Activated T-cell treated with anti-CD3 and anti-CD28 coated beads for 4 hours (primary cell): ENCODE results near the gene AKAP13.
"Not testable (repeated sequence)": the region's sequence is repeated elsewhere in the genome, so short reads cannot be mapped to it uniquely, and the experiment has no call there.

Source experiments
- DNase-seq: peaks from one replicate; pipeline ENCODE4 v3.0.0-alpha.2; 2020

The AKAP13 gene

DNA sequence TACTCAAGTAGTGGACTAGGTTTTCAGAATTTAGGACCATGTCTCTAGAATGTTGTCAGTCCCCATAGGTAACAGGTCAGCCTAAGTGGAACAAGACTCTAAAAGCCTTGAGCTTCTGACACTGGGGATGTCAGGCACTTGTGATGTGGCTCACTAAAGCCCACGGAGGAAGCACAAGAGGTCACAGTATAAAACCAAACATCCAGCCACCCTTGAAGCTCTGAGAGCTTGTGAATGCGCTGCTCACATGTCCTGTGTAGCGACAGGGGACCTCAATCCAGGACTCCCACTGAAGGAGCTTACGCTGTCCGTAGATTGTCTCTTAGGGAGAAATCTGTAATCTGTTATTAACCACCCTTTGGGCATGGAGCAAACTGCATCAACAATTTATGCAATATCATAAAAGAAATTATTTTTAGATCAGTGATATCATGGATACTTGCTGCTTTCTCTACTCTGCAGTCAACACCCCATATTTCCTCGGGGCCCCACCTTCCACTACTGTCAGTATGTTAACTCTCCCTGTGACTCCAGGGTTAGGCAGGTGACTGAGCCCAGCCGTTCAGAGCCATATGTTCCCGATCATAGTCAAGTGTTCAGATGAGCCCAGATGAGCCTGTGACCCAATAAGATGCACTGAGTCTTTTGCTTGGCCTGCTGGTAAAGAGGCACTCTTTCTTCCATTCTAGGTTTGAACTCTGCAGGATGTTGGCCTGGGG lies 32.2 kb upstream of the AKAP13 start:
- not testable (repeated sequence) for DNase-seq

DNA sequence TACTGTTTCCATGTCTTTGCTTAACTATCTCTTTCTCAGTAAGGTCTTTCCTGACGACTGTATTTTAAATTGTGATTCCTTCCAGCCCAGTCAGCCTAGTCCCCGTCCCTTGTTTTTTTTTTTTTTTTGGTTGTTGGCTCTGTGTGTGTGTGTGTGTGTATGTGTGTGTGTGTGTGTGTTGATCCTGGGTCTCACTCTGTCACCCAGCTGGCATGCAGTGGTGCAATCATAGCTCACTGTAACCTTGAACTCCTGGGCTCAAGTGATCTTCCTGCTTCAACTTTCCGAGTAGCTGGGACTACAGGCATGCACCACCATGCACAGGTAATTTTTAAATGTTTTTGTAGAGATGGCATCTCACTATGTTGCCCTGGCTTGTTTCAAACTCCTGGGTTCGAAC lies 31.3 kb upstream of the AKAP13 start:
- not testable (repeated sequence) for DNase-seq

GRCh38 chr15:85350395-85350794 lies 30.0 kb upstream of the AKAP13 start:
- DNase-seq = no peak

- not testable (repeated sequence) for DNase-seq
Measured at GRCh38 chr15:85351501-85351900, 28.9 kb upstream of the AKAP13 start.

DNA sequence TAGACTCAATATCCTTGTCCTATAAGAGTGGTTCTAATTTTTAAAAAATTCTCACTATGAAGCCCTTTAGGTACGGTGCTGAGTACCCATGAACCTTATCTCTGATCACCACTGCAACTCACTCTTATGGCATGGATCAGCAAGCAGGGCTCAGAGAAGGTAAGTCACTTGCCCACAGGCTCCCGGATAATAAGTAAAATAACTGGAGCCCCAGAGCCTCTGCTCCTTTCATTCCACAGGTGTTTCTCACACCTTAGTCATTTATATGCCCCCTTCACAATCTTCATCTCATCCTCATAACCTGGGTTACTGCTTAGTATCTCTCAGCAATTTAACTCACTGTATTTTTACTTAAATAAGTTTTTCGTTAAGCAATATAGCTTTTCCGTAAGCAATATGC lies 28.4 kb upstream of the AKAP13 start:
- DNase-seq = no peak

DNA sequence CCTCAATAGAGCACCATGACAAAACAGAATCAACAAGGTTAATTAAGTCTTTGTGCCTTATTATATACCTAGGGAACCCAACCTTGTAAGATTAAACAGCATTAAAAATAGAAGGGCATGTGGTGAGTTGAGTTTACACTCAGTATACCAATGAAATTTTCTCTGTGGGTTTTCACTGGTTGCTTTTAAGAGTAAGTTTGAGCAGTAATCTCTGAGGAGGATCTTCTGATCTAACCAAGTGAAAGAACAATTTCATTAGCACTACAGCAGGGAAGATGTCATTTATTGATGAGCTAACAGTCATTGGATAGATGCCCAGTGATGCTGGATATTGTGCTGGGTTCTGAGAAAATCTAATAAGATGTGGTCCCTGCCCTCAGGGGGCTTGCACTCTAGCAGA lies 26.9 kb upstream of the AKAP13 start:
- DNase-seq = no peak

DNA sequence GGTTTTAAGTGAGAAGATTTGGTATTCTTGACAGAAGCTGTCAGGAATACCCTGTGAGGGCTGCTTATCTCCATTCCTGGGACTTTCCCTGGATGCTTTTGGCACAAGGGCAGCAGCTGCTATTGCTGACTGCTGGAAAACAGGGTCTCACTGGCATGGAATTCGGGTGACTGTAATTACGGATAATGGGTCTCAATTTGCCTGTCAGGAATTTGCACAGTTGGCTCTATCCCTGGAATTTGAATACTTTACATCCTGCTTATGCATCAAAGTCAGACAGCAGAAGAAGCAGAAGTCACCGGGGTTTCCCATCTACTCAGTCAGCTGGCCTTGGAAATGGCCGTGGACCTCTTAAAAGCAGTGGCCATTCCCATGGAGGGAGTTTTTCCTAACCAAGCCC lies 25.9 kb upstream of the AKAP13 start:
- no peak for DNase-seq

GRCh38 chr15:85354948-85355347 lies 25.5 kb upstream of the AKAP13 start:
- no peak for DNase-seq

DNA sequence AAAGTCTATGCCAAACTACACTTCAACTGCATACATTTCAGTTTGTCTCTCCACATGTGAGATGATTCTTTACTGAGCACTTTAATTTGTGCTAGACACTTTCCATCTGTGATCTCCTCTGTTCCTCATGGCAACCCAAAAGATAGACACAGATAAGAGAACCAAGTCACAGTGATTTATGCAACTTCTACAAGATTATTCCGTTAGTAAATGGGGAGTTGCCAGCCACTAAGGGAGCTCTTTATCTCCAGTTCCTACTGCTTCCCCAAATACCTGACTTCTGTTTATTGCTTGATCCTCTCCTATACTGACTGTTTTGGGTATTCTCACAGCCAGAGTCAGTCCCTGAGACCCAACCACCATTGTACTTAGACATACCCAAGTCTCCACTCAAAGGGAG lies 24.1 kb upstream of the AKAP13 start:
- DNase-seq = no peak

DNA sequence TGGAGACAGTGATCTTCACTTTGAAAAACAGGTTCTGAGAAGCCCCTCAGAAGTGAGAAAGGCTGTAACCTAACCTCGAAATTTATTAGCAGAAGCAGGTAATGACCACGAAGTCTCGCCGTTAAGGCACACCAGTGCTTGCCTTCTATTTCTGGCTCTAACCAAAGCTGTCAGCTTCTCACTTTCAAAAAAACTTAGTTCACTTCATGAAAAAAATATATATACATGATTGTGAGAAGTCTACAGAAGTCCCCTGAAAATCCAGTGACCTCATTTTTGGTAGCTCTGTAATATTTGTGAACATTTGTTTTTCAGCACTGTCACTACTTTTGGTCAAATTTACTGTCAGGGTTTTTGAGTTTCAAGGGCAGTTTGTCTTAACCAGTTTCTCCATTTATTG lies 19.1 kb upstream of the AKAP13 start:
- DNase-seq = no peak

DNA sequence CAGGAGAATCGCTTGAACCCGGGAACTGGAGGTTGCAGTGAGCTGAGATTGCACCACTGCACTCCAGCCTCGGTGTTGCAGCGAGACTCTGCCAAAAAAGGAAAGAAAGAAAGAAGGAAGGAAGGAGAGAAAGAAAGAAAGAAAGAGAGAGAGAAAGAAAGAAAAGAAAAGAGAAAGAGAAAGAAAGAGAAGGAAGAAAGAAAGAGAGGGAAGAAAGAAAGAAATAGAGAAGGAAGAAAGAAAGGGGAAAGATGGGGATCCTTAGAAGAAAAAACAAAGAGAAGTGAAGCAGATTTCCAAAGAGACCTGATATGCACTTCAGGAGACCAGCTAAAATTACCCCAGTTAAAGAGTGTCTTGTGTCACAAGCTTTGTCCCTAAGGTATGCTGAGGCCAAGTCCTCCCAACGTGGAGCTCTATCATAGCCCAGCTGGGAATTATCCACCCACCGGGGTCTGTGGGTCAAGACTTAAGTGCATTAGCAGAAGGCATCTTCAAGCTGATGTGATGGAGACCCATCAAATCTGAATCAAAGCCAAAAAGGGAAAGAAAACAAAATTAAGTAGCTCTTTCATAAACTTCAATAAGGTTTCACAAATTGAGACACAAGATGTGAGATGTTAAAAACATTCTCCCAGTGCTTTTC lies 17.8 kb upstream of the AKAP13 start:
- no peak for DNase-seq

- no peak for DNase-seq
Measured at GRCh38 chr15:85365980-85366379, 14.4 kb upstream of the AKAP13 start.

GRCh38 chr15:85367741-85368140 lies 12.7 kb upstream of the AKAP13 start:
- no peak for DNase-seq

DNA sequence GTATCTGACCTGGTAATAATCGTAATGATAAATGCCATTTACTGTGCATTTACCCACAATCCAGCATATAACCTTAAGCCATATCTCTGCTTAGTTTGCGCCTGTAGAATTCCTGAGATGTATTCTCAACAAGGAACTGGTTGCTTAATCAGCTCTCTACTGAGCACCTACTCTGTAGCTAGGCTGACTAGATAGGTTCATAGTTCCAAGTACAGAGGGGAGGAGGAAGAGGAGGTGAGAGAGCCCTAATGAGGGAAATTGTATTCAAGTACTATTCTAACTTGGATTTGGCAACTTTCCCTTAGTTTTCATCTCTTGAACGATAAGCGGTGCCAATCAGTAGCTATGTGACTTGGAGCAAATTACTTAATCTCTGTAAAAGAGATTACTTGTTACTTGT lies 5.6 kb upstream of the AKAP13 start:
- no peak for DNase-seq

DNA sequence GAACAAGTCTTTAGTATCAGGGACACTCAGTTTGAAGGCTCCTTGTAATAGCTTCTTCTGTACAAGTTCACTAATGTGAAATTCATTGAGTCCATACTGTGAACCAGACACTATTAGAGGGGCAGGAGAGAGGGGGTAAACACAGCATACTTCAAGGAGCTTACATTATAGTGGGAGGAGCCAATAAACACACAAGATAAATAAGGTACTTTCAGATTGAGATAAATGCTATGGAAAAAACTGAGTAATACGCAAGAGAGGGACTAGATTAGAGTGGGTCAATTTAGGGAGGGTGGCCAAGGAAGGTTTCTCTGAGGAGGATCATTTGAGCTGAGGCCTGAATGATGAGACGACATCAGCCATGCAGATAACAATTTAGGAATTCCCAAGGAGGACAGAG lies 3.1 kb upstream of the AKAP13 start:
- DNase-seq = no peak

- no peak for DNase-seq
Measured at GRCh38 chr15:85377986-85378385, 2.4 kb upstream of the AKAP13 start.

DNA sequence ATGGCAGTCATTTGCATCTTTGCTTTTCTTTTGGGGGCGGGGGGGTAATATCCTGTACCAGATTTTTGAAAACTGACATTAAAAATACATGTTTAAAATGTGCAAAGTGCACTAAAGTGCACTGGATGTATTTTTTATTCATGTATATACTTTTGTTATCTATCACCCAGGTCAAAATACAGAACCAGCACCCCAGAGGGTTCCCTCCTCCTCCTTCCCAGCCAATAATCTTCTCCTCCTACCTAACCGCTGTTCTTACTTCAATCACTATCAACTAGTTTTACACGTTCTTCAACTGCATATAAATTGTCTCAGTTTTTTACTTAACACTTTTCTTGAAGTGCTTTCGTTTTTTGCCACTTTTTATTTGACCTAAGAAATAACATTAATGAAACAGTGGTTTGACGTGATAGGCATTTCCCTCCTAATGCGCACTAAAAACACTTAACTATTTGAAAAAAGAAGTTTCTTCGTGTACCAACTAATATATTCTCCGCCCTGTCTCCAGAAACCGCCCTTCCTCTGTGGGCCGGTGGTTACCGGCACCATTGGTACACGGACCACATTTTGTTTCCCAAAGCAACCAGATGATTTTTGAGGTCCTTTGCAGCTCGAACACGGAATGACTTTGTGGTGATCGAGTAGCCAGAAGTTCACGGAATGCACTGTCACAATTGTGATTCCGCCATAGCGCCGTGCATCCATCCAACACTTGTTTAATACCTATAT lies 836 bp upstream of the AKAP13 start:
- DNase-seq = peak; percentile 19

- peak; percentile 36 for DNase-seq
Measured at GRCh38 chr15:85380812-85381642, 624 bp downstream of the AKAP13 start.

- DNase-seq = no peak
Measured at GRCh38 chr15:85381850-85382751, 1.7 kb downstream of the AKAP13 start.

- DNase-seq = no peak
Measured at GRCh38 chr15:85382942-85383341, 2.5 kb downstream of the AKAP13 start.

DNA sequence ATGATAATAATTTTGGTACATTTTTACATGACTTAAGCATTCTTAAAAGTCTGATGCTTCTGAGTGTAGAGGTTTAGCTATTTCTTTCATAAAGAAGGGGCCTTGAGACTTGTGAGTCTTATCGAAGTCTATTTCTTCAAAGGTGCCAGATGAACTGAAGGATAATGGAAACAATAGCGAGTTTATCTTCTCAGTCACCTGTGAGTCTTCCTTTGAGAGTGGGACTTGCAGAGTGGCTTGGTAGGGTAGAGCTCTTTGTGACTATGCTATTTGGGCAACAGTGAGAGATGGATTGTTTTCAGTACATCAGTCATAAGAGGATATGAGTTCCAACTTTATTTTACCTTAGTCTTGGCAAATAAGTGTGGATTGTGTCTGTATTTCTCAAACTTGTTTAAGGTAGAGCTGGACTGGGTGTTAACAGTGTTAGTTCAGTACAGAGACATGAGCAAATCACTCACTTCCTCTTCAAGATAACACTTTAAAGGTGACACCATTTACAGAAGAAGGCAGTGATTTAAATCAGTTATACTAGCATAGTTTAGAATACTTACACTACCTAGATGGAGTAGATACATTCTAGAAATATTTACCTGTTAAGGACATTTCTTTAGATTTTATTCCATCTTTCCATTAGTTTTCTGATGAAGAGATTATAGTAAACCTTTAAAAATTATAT lies 3.2 kb downstream of the AKAP13 start:
- DNase-seq = no peak

- DNase-seq = no peak
Measured at GRCh38 chr15:85386261-85386660, 5.9 kb downstream of the AKAP13 start.
